NCI-H1694 treated with DMSO at 0.1 percent for 48 hours (cell line): Measurements from ENCODE around the gene GBGT1.
A peak's percentile ranks its signal among the peaks of the same experiment; 100 is the strongest.

Source experiments
- DNase-seq: peaks from one replicate; lab custom pipeline; 2025; lab: John Stamatoyannopoulos, UW

GBGT1 gene

GRCh38 chr9:133125941-133126696 lies 37.6 kb downstream of the GBGT1 start:
- DNase-seq = peak; percentile 20

GRCh38 chr9:133124907-133125275 lies 38.8 kb downstream of the GBGT1 start:
- no peak for DNase-seq

GRCh38 chr9:133124123-133124906 lies 39.4 kb downstream of the GBGT1 start:
- no peak for DNase-seq

- no peak for DNase-seq
Measured at GRCh38 chr9:133122935-133123611, 40.6 kb downstream of the GBGT1 start.

DNA sequence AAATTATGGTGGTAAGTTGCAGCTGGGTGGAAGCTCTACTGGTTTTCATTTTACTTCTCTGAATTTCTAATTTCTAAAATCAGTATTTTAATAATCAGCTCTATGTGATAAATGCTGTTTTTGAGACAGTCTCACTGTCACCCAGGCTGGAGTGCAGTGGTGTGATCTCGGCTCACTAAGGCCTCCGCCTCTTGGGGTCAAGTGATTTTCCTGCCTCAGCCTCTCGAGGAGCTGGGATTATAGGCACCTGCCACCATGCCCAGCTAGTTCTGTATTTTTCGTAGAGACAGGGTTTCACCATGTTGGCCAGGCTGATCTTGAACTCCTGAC lies 41.1 kb downstream of the GBGT1 start:
- DNase-seq = no peak

DNA sequence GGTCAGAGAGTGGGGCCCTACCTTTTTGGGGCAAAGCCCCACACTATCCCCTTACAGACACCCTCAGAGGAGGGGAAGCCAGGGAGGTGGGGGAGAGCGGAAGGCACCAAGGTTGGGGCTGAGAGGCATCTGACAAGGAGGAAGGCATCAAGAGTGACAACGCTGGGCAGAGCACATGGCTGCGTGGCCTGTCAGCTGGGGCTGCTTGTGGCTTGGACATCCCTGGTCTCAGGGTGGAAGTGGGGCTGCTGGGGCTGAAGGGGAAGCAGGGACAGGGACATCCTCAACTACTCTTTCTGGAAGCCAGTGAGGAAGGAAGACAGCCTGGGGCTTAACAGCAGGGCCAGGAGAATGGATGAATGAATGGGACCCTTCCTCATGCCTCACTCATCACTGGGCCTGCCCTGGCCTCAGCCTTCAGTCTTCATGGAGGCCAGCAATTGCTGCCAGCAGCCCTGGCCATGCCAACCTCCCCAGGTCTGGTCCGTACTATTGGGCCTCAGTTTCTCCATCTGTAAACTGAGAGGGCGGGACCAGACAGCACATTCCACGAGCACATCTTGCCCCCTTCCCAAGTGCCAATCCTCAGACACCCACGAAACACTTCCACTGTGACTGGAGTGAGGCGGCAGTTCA lies 41.7 kb downstream of the GBGT1 start:
- DNase-seq = no peak

- peak; percentile 27 for DNase-seq
Measured at GRCh38 chr9:133121198-133121914, 42.4 kb downstream of the GBGT1 start, which contains the start of gene RALGDS. Gene RALGDS (minus strand): TSS chr9:133121240. CDS start chr9:133121154, 86 bp downstream.

DNA sequence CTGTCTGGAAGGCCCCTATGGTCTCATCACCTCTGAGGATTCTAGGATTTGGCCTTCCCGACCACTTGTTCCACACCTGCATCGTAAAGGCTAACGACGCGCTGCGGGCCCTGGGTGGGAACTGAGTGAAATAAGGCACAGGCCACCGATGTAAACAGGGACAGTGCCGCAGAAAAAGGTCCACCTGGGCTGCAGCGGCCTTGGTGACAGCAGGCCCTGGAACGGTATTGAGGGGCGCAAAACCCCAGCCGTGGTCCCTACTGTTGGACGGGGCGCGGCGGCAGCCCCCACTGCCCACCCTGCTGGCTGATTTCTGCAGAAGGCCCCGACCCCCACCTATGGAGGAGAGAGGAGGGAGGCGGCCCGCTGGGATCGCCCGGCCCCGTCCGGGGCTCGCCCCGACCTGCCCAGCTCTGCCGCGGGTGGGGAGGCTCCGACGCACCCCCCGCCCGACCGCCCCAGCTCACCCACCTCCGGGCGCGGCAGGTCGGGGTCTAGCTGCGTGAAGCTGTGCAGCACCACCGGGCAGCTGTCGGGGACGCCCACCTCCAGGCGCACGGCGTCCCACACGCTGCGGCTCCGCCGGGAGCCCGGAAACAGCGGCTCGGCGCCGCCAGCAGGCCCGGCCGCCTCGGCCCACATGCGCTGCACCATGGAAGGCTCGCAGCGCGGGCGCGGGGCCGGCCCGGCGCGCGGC lies 43.1 kb downstream of the GBGT1 start:
- DNase-seq = peak; percentile 45

DNA sequence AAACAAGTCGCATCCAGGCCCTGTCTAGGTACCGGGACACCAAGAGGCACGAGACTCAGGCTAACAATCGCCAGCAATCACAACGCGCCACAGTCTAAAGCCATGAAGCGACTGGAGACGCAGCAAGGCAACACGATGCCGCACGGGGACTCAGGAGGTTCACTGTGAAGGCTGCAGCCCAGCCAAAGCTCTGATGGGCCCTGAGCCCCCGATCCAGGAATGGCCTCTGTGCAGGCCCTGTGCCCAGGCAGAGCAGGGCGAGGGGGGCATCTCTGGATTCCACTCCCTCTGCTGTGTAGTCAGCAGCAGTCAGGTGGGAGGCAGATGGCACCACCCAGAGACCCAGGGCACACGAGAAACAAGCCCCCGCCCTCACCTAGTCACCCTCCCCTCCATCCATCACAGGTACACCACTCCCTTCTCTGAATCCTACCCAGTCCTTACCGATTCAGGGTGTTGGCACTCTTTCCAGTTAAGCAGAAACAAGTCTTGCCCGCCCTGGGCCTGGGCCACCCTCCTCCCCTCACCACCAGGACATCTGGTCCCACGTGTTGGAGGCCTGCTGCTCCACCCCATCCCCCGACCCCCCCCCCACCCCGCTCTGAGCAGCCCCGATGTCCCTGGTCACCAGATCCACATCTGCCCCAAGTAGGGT lies 43.7 kb downstream of the GBGT1 start:
- peak; percentile 55 for DNase-seq

GRCh38 chr9:133119103-133119845 lies 44.4 kb downstream of the GBGT1 start:
- DNase-seq = peak; percentile 53

GRCh38 chr9:133118568-133118967 lies 45.1 kb downstream of the GBGT1 start:
- no peak for DNase-seq

- DNase-seq = no peak
Measured at GRCh38 chr9:133118179-133118520, 45.6 kb downstream of the GBGT1 start.

DNA sequence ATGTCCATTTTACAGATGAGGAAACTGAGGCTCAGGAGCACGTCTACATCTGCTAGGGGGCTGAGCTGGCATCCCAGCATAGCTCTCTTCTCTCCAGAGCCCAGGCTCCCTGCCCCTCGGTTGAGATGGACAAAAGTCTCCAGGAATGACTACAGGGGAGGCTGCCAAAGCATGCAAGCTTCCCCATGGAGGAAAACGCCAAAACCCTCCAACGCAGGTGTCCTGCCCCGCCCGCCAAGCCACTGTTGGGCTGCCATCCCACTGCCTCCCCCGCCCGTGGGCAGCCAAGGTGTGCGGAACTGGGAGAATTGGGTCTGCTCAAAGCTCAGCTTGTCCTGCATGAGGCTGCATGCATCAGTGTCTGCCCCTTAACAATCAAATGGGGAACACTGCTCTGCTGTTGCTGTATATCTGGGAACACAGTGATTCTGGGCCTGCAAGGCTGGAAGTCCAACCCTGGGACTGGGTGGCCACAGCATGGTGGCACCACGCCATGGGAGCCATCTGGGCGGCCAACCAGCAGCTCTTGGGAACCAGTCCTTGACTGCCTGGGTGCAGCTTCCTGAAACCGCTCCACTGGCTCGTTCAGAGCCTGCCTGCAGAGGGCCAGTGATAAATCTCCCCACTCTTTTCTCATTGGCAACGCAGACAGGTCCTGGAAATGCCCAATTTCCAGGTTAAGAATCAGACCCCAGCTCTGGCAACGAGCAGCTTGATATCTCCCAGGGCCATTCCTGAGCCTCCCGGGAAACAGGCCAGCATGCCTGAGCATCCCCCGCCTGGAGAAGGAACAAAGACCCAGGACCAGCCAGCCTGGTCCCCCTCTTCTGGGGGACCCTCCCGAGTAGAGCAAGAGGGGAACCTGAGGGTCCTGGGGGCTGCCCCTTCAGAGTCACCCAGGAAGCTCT lies 46.2 kb downstream of the GBGT1 start:
- no peak for DNase-seq

- DNase-seq = no peak
Measured at GRCh38 chr9:133116346-133117231, 47.1 kb downstream of the GBGT1 start.

DNA sequence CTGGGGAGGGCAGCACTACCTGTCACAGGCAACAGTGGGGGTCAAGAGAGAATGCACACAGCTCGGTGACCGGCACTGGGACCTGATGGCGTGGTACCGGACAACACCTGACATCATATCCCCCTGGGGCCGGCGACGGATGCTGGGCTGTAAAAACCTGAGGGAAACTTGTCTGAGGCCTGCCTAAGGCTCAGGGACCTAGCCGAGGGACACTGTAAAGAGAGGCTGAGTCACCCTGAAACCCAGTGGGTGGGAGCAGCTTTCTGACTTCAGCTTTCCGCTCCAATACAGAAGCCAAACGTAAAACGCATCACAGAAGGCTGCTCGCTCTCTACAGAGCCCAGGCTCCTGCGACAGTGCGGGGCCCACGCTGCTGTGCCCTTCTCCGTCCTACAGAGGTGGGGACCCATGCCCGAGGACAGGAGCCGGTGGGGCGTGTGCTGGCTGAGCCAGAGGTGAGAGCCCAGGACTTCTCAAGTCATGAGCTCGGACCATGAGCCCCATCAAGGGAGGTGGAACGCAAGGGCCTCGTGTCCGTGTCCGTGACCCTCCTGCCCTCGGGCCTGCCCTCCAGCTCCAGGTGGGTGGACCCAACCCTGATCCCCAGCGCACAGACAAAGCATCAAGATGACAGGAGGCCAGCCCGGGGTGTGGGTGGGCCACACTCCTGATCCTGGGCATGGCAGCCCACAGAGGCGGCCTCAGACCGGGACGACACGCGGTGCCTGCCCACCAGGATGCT lies 47.9 kb downstream of the GBGT1 start:
- DNase-seq = no peak

DNA sequence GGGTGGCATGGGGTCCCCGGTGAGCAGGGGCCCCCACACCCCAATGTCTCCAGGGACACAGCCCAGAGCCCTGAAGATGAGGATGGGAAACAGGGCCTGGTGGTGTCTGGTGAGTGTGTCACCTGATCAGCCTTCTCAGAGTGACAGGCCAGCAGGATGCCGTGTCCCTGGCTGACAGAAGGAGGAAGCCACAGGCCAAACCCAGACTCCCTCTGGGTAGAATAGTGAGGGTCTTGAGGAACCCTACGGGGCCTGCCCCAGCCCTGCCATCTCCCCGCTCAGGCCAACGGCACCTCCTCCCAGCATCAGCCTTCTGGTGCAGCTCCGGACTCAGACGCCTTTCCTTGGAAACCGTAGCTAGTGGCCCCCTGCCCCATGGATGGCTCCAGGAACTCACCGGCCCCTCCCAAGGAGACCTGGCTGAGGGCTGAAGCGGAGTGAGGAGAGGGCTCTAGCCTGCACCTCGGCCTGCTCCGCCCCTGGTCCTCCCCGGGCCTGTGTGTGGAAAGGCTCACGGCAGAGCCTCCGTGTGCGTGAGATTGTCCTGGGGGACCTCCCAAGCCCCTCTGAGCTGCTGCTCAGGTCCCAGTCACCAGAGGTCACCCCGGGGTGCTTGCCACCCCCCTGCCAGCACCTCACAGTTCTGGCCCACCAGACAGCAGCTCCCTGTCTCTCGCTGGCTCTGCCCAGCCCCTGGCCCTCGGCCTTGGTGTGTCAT lies 48.7 kb downstream of the GBGT1 start:
- no peak for DNase-seq
